MCF 10A (cell line): ENCODE results near the gene RAB27B. TPM values are rescaled to one million over a fixed set of nuclear protein-coding genes. Genes with fewer than 3 reads are reported as not detected.

Experiments used
- BruUV-seq: library from RNA; stranded (reverse); fragments of 400-500 nt; replicated peaks from 2 replicates; lab custom pipeline; 2021; lab: Mats Ljungman, UMichigan
- CTCF ChIA-PET: fragments of 300-600 bp; sonication (Branson Sonifier 250); formaldehyde crosslinking; extraction: SDS; loops from one replicate; lab custom pipeline; 2021; ENCODE audit warnings: antibody characterized with exemption, inconsistent platforms; lab: Yijun Ruan, JAX
- POLR2A ChIA-PET: fragments of 300-600, 350-650 bp; sonication (Branson Sonifier 250); formaldehyde crosslinking; extraction: SDS; loops from one replicate; lab custom pipeline; 2020; ENCODE audit warnings: antibody characterized with exemption, inconsistent platforms; lab: Yijun Ruan, JAX
- DNase-seq: peaks from one replicate; pipeline ENCODE4 v3.0.0-alpha.2; 2018; ENCODE audit not compliant: unreplicated experiment
- H3K27ac Mint-ChIP-seq: one replicate; pipeline ENCODE4 v1.8.0; 2022; ENCODE audit warnings: mild to moderate bottlenecking, low read depth, mixed read lengths; ENCODE audit not compliant: unreplicated experiment
- H3K27me3 Mint-ChIP-seq: one replicate; pipeline ENCODE4 v1.8.0; 2022; ENCODE audit warnings: mixed read lengths; ENCODE audit not compliant: insufficient read depth, unreplicated experiment
- H3K36me3 Mint-ChIP-seq: one replicate; pipeline ENCODE4 v1.8.0; 2022; ENCODE audit warnings: mild to moderate bottlenecking, moderate library complexity, mixed read lengths; ENCODE audit not compliant: insufficient read depth, unreplicated experiment
- H3K4me1 Mint-ChIP-seq: one replicate; pipeline ENCODE4 v1.8.0; 2022; ENCODE audit warnings: mixed read lengths; ENCODE audit not compliant: insufficient read depth, unreplicated experiment
- H3K4me3 Mint-ChIP-seq: one replicate; pipeline ENCODE4 v1.8.0; 2022; ENCODE audit warnings: mild to moderate bottlenecking, moderate library complexity, mixed read lengths; ENCODE audit not compliant: unreplicated experiment
- H3K9me3 Mint-ChIP-seq: one replicate; pipeline ENCODE4 v1.8.0; 2022; ENCODE audit warnings: mixed read lengths; ENCODE audit not compliant: unreplicated experiment
- CTCF ChIP-seq: fragments of 200-600 bp; IDR thresholded peaks from one replicate; pipeline ENCODE4 v1.8.0; 2022; ENCODE audit warnings: antibody characterized with exemption, mild to moderate bottlenecking; ENCODE audit not compliant: unreplicated experiment
- intact Hi-C: fragments of 100-400 bp; cut with micrococcal nuclease; formaldehyde crosslinking; loops from 2 replicates; pipeline ENCODE4 v1.14.1; 2022
- total RNA-seq: library from RNA; stranded (reverse); gene quantifications from 2 replicates; pipeline ENCODE4 v1.2.3, GENCODE V29; 2022

The RAB27B gene
- total RNA-seq, 1 experiment from 2014 or later = 32.2 TPM

- POLR2A ChIA-PET = interaction anchor here (0.6 to 3.0 kb wide), 6 partner anchors 26 to 182 kb away, joined by 3 to 12 read pairs (median 3); partner anchors contain the start of gene RAB27B
- Mint-ChIP-seq H3K4me3 (no peak overlapping the region), H3K27me3 (no peaks in the 10 kb centered on the region), H3K4me1 (peaks cover 12% of the 10 kb centered on the region), H3K9me3 (no peaks in the 10 kb centered on the region), H3K36me3 (peaks cover 9% of the 10 kb centered on the region), H3K27ac (peak overlapping the region; percentile 67)
- no peak for TF ChIP-seq CTCF
- BruUV-seq = no TSS peak
- peak; percentile 22 for DNase-seq
- intact Hi-C loops = no loop called here
- CTCF ChIA-PET = interaction anchor here (0.6 to 1.4 kb wide), 2 partner anchors 96 to 194 kb away, joined by 3 read pairs; no protein-coding TSS in a partner anchor
Observed at GRCh38 chr18:54873884-54874255, 45.6 kb downstream of the RAB27B start.

GRCh38 chr18:54875063-54875462 is 46.8 kb downstream of the RAB27B start:
- peaks cover 12% of the 10 kb centered on the region for H3K4me1 Mint-ChIP-seq
- no peak for TF ChIP-seq CTCF
- H3K36me3 Mint-ChIP-seq = peaks cover 21% of the 10 kb centered on the region
- ChIA-PET POLR2A (interaction anchor here (0.6 to 2.4 kb wide), 2 partner anchors 45 to 276 kb away, joined by 4 to 5 read pairs; no protein-coding TSS in a partner anchor), CTCF (interaction anchor here (0.6 to 0.7 kb wide), 2 partner anchors 21 to 89 kb away, joined by 3 to 4 read pairs; no protein-coding TSS in a partner anchor)
- intact Hi-C loops = no loop called here
- H3K9me3 Mint-ChIP-seq = no peaks in the 10 kb centered on the region
- no peak for DNase-seq
- H3K4me3 Mint-ChIP-seq = no peak overlapping the region
- peak overlapping the region; percentile 23 for H3K27ac Mint-ChIP-seq
- no peaks in the 10 kb centered on the region for H3K27me3 Mint-ChIP-seq
- no TSS peak for BruUV-seq

GRCh38 chr18:54877076-54877475 is 48.8 kb downstream of the RAB27B start:
- TF ChIP-seq CTCF = no peak
- no peaks in the 10 kb centered on the region for H3K9me3 Mint-ChIP-seq
- ChIA-PET POLR2A (interaction anchor here (0.9 kb wide), 1 partner anchor 43 kb away, joined by 3 read pairs; no protein-coding TSS in a partner anchor), CTCF (interaction anchor here (0.5 kb wide), 2 partner anchors 46 to 574 kb away, joined by 3 read pairs; no protein-coding TSS in a partner anchor)
- no peak overlapping the region for H3K4me3 Mint-ChIP-seq
- peaks cover 12% of the 10 kb centered on the region for H3K4me1 Mint-ChIP-seq
- BruUV-seq = no TSS peak
- no peak for DNase-seq
- intact Hi-C loops = no loop called here
- peaks cover 27% of the 10 kb centered on the region for H3K36me3 Mint-ChIP-seq
- no peaks in the 10 kb centered on the region for H3K27me3 Mint-ChIP-seq
- peak overlapping the region; percentile 31 for H3K27ac Mint-ChIP-seq

- H3K36me3 Mint-ChIP-seq = peaks cover 35% of the 10 kb centered on the region
- no peaks in the 10 kb centered on the region for H3K9me3 Mint-ChIP-seq
- CTCF ChIA-PET = no interaction called here
- intact Hi-C loops = no loop called here
- H3K27ac Mint-ChIP-seq = no peak overlapping the region
- no peaks in the 10 kb centered on the region for H3K27me3 Mint-ChIP-seq
- TF ChIP-seq CTCF = no peak
- H3K4me3 Mint-ChIP-seq = no peak overlapping the region
- no peak for DNase-seq
- POLR2A ChIA-PET = interaction anchor here (0.6 to 0.9 kb wide), 2 partner anchors 35 to 44 kb away, joined by 3 read pairs; no protein-coding TSS in a partner anchor
- BruUV-seq = no TSS peak
- peaks cover 11% of the 10 kb centered on the region for H3K4me1 Mint-ChIP-seq
Observed at GRCh38 chr18:54878159-54878622, 49.9 kb downstream of the RAB27B start.
